ENCODE results near the gene STK32B. TPM values are rescaled to one million over a fixed set of nuclear protein-coding genes. Genes with fewer than 3 reads are reported as not detected.

The STK32B gene
- total and polyA plus RNA-seq, 9 of the 15 experiments (the other 6 are each of a cell fraction or from before 2014, with no cell fraction given): 0.03 to 0.20 (median 0.07) TPM; not detected in 2

- no peak for TF ChIP-seq ARID3B (CRISPR knock-in tag; IDR thresholded peaks at IDR 0.05; ENCODE audit: borderline replicate concordance)
- TF ChIP-seq FOXM1 (IDR thresholded peaks at IDR 0.05; ENCODE audit: low read depth): peak; percentile 70; the same call in 1 of the 2 replicates
- no peak for TF ChIP-seq FOXM1 (CRISPR knock-in tag; IDR thresholded peaks at IDR 0.05; ENCODE audit: low read depth)
- TF ChIP-seq HDAC6 (IDR thresholded peaks at IDR 0.05; ENCODE audit: low read depth, low read length): no peak
- TF ChIP-seq ZNF668 (CRISPR knock-in tag; IDR thresholded peaks at IDR 0.05): no peak
- TF ChIP-seq VEZF1 (CRISPR knock-in tag; IDR thresholded peaks at IDR 0.05): peak; percentile 35; the same call in 1 of the 2 replicates
- TF ChIP-seq XRCC5 (IDR thresholded peaks at IDR 0.05; ENCODE audit: low read depth, low read length): no peak
- no peak for TF ChIP-seq ILF3 (IDR thresholded peaks at IDR 0.05; ENCODE audit: borderline replicate concordance)
- TF ChIP-seq DDX20 (tag; IDR thresholded peaks at IDR 0.05; ENCODE audit: low read depth): no peak
- TF ChIP-seq OTX1 (CRISPR knock-in tag; IDR thresholded peaks at IDR 0.05): no peak
- no peak for TF ChIP-seq CUX1 (CRISPR knock-in tag; IDR thresholded peaks at IDR 0.05)
- TF ChIP-seq CBFA2T3 (IDR thresholded peaks at IDR 0.05): peak; percentile 95
- no peak for TF ChIP-seq BMI1 (IDR thresholded peaks at IDR 0.05; ENCODE audit: low read length)
- TF ChIP-seq ZFPM2 (CRISPR knock-in tag; IDR thresholded peaks at IDR 0.05): no peak
- TF ChIP-seq PHF8 (IDR thresholded peaks at IDR 0.05; ENCODE audit: borderline replicate concordance, low read length): no peak
- TF ChIP-seq SAFB2 (IDR thresholded peaks at IDR 0.05; ENCODE audit: borderline replicate concordance, low read depth, low read length, severe bottlenecking): no peak
- peak in 1 of 2 experiments; percentile 49; a peak in 1 of 4 replicates for TF ChIP-seq ZMIZ1 (IDR thresholded peaks at IDR 0.05; ENCODE audit: low read depth in 2 of 2, low read length in 2 of 2)
These were observed 15.0 kb upstream of the STK32B start (continued) for GRCh38 chr4:5036239-5036638.
